SK-N-MC (cell line): ENCODE measurements around the gene CACNB1.

ENCODE experiments used
- DNase-seq: peaks from one replicate; pipeline ENCODE4 v3.0.0-alpha.2; 2011; ENCODE audit warnings: low read depth, low spot score
- H3K27ac ChIP-seq: fragments of 200-600 bp; sonication (generic); 2 replicates; pipeline ENCODE4 v1.5.1; 2016; ENCODE audit warnings: mixed run types
- H3K36me3 ChIP-seq: fragments of 200-600 bp; sonication (generic); 2 replicates; pipeline ENCODE4 v1.6.1; 2017; ENCODE audit warnings: antibody characterized with exemption, low read length, mixed read lengths; ENCODE audit not compliant: insufficient read depth
- H3K4me3 ChIP-seq: fragments of 200-600 bp; sonication (generic); 2 replicates; pipeline ENCODE4 v1.5.1; 2016
- H3K9ac ChIP-seq: fragments of 200-600 bp; sonication (generic); 2 replicates; pipeline ENCODE4 v1.8.0; 2017; ENCODE audit warnings: mixed run types, mixed read lengths; ENCODE audit not compliant: insufficient read length
- H3K9me3 ChIP-seq: fragments of 200-600 bp; sonication (generic); 2 replicates; pipeline ENCODE4 v1.6.1; 2017; ENCODE audit warnings: low read depth, mild to moderate bottlenecking, antibody characterized with exemption, low read length, moderate library complexity, mixed read lengths
- EZH2 ChIP-seq: fragments of 200-600 bp; sonication (generic); IDR thresholded peaks from one replicate; pipeline ENCODE4 v1.6.1; 2017; ENCODE audit warnings: antibody characterized with exemption
- FOXP2 ChIP-seq: optimal IDR thresholded peaks from 2 replicates; pipeline ENCODE3; 2011; ENCODE audit warnings: mild to moderate bottlenecking, moderate library complexity; ENCODE audit not compliant: insufficient read depth; ENCODE audit errors: extremely low read length, control extremely low read depth
- POLR2AphosphoS5 ChIP-seq: IDR thresholded peaks from 2 replicates; pipeline ENCODE4 v1.6.1; 2012; ENCODE audit warnings: mild to moderate bottlenecking, low read depth, low read length, borderline replicate concordance

Gene CACNB1

DNA sequence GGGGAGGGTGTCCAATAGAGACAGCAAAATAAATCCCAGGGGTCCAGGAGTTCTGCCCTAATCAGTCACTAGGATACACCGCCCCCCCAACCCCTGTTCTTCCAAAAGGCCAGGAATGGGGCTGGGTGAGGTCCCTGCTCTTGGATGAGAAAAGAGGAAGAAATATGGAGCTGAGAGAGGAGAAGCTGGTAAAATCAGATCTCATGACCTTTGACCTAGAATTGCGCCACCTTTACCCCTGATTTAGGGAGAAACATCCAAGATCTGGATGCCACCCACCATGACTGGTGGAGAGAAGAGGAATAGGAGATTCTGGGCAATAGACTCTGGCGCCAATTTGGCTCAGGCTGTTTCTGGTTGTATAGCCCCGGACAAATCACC is 707 bp upstream of the CACNB1 start:
- TF ChIP-seq FOXP2 (no peak), POLR2AphosphoS5 (no peak), EZH2 (no peak)
- no peaks in the 10 kb centered on the region for H3K9me3 ChIP-seq
- peaks cover 27% of the 10 kb centered on the region for H3K36me3 ChIP-seq
- no peak overlapping the region for H3K27ac ChIP-seq
- no peak for DNase-seq
- H3K4me3 ChIP-seq, result peak overlapping the region; percentile 90
- no peak overlapping the region for H3K9ac ChIP-seq

DNA sequence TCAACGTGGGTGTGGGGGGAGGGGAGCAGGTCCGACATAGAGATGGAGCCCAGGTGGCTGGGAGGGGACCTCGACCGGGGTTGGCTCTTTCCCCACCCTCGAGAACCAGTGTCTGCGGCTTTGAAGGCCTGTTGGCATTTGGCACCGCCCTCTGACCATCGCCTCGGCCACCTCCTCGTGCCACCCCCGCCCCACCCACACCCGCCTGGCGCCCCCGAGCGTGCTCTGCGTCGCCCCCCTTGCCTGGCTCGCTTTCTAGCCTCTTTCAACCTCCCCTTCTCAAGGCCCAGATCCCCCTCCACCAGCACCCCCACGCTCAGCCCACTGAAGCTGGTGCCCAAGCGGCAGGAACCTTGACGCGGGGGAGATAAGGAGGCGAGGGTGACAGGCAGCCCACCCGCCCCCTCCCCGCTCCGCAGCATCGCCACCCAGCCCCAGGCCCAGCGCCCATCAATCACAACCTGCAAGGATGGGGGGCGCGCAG is 619 bp downstream of the CACNB1 start:
- no peak for TF ChIP-seq FOXP2
- no peak for TF ChIP-seq POLR2AphosphoS5
- no peak for TF ChIP-seq EZH2
- H3K4me3 ChIP-seq, result peak overlapping the region; percentile 90
- H3K27ac ChIP-seq, result no peak overlapping the region
- peaks cover 14% of the 10 kb centered on the region for H3K36me3 ChIP-seq
- peak overlapping the region; percentile 75 for H3K9ac ChIP-seq
- DNase-seq, result no peak
- H3K9me3 ChIP-seq, result no peaks in the 10 kb centered on the region

DNA sequence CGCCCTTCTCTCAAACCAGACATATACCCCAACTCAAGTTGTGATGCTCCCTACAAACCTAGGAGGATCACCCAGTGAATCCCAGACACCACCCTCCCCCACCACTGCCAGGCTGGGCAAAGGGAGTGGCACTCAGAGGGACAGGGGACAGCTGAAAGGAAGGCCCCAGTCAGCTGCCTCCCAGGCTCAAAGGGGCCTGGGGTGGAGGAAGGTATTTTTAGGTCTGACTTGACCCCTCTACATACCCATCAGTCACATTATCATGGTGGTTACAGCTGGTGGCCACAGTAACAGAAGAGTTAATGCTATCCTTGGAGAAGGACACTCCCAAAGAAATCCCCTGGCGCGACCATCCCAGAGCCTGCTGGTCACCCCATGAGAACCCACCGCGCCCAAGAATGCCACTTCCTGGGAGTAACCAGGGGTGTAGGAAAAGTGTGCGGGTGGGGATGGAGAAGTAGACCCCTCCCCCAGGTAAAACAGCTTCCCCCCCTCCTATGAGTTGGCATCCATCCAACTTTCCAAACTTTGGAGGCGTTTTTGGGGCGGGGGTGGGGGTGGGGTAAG is 1.1 kb downstream of the CACNB1 start:
- no peak overlapping the region for H3K27ac ChIP-seq
- TF ChIP-seq FOXP2, result no peak
- TF ChIP-seq EZH2, result no peak
- TF ChIP-seq POLR2AphosphoS5, result no peak
- H3K9ac ChIP-seq, result no peak overlapping the region

DNA sequence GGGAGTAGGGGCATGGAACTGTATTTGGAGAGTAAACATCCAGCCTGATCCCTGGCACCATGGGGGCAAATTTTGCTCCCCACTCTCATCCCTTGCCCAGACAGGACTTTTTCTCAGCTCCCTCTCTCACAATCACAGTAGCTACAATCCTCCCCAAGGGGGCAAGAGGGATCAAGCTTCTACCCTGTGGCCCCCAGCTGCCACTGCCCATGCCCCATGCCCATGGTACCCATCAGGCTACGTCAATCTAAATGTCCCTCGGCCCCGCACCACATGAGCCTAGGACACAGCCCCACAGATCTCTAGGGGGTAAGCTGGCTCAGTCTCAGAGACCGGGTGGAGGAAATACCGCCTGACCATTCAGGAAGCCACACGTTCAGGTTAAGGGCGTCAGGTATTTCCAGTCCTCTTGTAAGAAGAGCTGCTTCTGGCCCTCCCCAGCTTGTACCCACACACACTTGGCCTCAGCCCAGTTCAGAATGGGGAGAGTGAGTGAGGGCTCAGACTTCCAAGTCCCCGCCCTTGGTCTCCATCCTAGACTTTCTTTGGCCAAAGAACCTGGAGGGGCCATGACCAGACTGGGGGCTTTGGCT is 1.8 kb downstream of the CACNB1 start:
- no peak overlapping the region for H3K9ac ChIP-seq
- H3K4me3 ChIP-seq, result no peak overlapping the region

More for the DNA sequence above, 1.1 kb downstream of the CACNB1 start:
- DNase-seq, result no peak
- peaks cover 9% of the 10 kb centered on the region for H3K36me3 ChIP-seq
- no peaks in the 10 kb centered on the region for H3K9me3 ChIP-seq
- H3K4me3 ChIP-seq, result peak overlapping the region; percentile 90

DNA sequence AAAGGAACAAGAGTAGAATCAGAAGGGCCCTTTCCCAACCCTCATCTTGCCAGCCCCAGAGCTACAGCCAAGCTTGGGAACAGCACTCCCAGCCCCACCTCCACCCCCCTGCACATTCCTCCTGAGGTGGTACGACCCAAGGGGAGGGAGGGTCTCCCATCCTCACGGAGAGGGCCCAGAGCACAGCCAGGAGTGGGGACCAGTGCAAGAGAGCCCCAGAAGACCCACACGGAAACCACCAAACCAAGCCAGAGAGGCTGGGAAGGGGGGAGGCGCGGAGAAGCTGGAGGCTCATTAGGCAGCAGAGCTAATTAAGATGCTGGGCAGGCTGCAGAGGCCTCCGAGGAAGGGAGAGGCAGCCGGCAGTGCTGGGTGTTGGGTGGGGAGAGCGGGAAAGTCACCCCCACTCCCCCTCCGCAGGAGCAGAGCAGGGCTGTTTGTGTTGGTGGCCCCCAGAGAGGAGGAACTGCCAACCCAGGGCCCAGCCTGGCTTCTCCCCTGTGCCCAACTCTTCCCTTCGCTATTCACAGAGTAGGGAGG is 2.4 kb downstream of the CACNB1 start:
- no peak overlapping the region for H3K27ac ChIP-seq
- H3K4me3 ChIP-seq, result no peak overlapping the region
- no peak overlapping the region for H3K9ac ChIP-seq
- no peaks in the 10 kb centered on the region for H3K9me3 ChIP-seq
- H3K36me3 ChIP-seq, result no peaks in the 10 kb centered on the region; the same call in 1 of the 2 replicates
- DNase-seq, result no peak
- TF ChIP-seq EZH2, result no peak
- TF ChIP-seq FOXP2, result no peak
- TF ChIP-seq POLR2AphosphoS5, result no peak

More for the DNA sequence above, 1.8 kb downstream of the CACNB1 start:
- Histone ChIP-seq H3K36me3 (peaks cover 2% of the 10 kb centered on the region), H3K27ac (no peak overlapping the region), H3K9me3 (no peaks in the 10 kb centered on the region)
- TF ChIP-seq EZH2 (no peak), FOXP2 (no peak), POLR2AphosphoS5 (no peak)
- no peak for DNase-seq

DNA sequence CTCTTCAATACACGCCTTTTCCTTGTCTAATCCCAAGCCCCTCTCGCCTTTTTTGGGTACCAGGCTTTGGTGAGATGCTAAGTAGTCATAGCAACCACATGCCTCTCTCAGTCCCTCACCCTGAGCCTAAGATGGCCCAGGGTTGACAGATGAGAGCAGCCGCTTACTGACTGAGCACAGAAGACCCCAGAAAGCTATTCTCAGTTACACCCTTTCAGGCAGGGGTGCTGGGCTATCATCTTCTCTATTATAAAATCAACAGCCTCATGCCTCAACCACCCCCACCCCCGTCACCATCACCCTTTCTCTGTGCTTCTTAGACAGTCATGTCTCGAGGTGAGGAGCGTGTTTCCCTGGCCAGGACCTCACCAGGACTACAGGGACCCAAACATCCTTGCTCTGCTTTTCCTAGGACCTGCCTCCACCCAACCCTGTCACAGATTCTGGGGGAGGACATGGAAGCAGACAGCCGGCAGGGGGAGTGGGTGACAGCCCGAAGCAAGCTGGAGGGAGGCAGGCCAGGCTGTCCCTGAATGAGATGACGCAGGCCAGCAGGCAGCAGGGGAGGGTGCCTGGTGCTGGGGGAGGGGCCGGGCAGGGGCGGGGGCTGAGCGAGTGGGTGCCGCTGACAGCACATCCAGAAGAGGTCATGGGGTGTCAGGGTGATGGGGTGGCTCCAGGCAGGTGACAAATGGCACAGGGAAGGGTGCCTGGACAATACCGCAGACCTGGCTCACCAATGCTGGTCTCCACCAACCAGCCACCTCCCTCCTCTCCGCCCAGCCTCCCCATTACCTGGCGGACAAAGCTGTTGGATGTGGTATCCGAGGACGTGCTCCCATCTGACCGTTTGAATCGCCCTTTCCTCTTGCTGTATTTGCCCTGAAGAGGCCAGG is 3.1 kb downstream of the CACNB1 start:
- Histone ChIP-seq H3K36me3 (no peaks in the 10 kb centered on the region; the same call in 1 of the 2 replicates), H3K9me3 (no peaks in the 10 kb centered on the region), H3K4me3 (no peak overlapping the region), H3K9ac (no peak overlapping the region), H3K27ac (no peak overlapping the region)
- no peak for TF ChIP-seq EZH2
- TF ChIP-seq POLR2AphosphoS5, result no peak
- no peak for TF ChIP-seq FOXP2
- no peak for DNase-seq

DNA sequence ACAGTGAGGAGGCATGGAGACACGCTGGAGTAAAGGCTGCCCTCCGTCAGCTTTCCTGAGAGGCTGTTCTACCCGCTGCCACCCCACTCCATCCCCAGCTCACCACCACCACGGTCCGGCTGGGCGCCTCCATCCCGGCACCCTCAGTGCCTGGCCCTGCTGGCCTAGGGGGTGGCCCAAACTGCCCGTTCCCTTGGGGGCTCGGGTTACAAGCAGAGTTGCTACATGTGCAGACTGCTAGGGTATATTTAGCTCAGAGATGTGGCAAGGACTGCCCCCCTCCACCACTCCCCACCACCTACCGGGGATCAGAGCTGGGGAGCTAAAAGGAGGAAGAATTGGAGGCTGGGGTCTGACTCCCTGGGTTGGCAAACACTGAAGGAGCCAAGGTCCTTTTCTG is 4.1 kb downstream of the CACNB1 start:
- Histone ChIP-seq H3K4me3 (no peak overlapping the region), H3K9ac (no peak overlapping the region), H3K27ac (no peak overlapping the region), H3K9me3 (no peaks in the 10 kb centered on the region), H3K36me3 (no peaks in the 10 kb centered on the region; the same call in 1 of the 2 replicates)
- no peak for DNase-seq
- TF ChIP-seq FOXP2 (no peak), EZH2 (no peak), POLR2AphosphoS5 (no peak)

DNA sequence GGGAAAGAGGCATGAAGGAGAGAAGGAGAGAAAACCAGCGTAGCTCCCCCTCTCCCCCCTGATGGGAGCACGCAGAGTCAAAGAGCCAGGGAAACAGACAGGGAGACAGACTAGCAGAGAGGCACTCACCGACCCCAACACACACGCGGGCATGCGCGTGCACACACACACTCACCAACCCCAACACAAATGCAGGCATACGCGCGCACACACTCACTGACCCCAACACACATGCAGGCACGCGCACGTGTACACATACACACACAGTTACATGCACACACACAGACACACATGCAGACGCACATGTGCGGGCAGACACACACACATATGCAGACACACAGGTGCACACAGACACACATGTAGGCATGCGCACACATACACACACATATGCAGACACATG is 4.6 kb downstream of the CACNB1 start:
- TF ChIP-seq EZH2 (no peak), FOXP2 (no peak), POLR2AphosphoS5 (no peak)
- no peak for DNase-seq
- no peaks in the 10 kb centered on the region for H3K9me3 ChIP-seq
- no peak overlapping the region for H3K4me3 ChIP-seq
- no peaks in the 10 kb centered on the region; the same call in 1 of the 2 replicates for H3K36me3 ChIP-seq
- no peak overlapping the region for H3K27ac ChIP-seq
- H3K9ac ChIP-seq, result no peak overlapping the region
